PFSK-1 (cell line): ENCODE measurements around the gene SOX5.

Experiments
- FOXP2 ChIP-seq: optimal IDR thresholded peaks from 2 replicates; pipeline ENCODE3; 2011; ENCODE audit warnings: borderline replicate concordance, control low read depth, inconsistent platforms; ENCODE audit not compliant: insufficient read depth; ENCODE audit errors: extremely low read length, extremely low read depth
- POLR2AphosphoS5 ChIP-seq: IDR thresholded peaks from 2 replicates; pipeline ENCODE4 v1.6.1; 2012; ENCODE audit warnings: low read depth, mild to moderate bottlenecking, control low read depth, low read length, moderate library complexity
- SIN3A ChIP-seq: IDR thresholded peaks from 2 replicates; pipeline ENCODE4 v1.6.1; 2012; ENCODE audit warnings: mild to moderate bottlenecking, low read length, moderate library complexity, borderline replicate concordance; ENCODE audit not compliant: insufficient read depth
- TAF1 ChIP-seq: IDR thresholded peaks from 2 replicates; pipeline ENCODE4 v1.6.1; 2012; ENCODE audit warnings: low read length, control low read depth, borderline replicate concordance; ENCODE audit not compliant: insufficient read depth
- TF ChIP-seq, protein P1 (sequence below), 2 experiments: IDR thresholded peaks; 2 replicates each; pipeline versions ENCODE4 v1.6.1 to v1.8.0; 2011 to 2012; ENCODE audit warnings: low read depth in 2 of 2, low read length in 2 of 2, control low read depth in 1 of 2, inconsistent platforms in 1 of 2, mild to moderate bottlenecking in 1 of 2, moderate library complexity in 1 of 2; ENCODE audit not compliant: insufficient read depth in 1 of 2

Gene SOX5

DNA sequence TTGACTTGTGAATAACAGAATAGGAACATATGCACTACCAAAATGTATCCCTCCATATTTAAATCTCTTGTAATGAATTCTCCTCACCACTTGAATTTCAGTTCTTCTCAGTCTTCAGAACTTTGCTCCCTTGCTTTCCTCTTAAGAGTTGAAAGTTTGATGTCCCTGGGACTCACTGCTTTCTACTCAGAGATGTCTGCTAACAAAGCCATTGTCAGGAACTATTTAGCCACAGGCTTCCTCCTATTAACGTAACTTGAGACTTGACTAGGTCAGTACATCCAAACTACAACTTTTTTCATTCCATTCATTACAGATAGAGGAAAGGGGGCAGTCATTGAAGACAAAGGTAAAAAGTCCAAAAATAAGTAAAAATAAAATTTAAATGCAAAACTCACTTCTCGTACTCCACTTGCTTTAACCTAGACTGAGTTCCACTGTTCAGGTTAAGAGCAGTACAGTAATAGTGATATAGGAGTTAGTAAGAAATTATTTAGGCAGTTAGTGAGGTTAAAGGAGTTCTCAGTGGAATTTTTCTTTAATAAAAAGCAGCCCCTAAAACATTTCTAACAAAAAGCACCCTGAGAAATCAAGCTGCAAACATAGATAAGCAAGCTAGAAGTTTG, 364.2 kb downstream of the SOX5 start:
- TF ChIP-seq FOXP2 (no peak), SIN3A (no peak), POLR2AphosphoS5 (no peak), TAF1 (no peak)
- TF ChIP-seq, protein P1, sequence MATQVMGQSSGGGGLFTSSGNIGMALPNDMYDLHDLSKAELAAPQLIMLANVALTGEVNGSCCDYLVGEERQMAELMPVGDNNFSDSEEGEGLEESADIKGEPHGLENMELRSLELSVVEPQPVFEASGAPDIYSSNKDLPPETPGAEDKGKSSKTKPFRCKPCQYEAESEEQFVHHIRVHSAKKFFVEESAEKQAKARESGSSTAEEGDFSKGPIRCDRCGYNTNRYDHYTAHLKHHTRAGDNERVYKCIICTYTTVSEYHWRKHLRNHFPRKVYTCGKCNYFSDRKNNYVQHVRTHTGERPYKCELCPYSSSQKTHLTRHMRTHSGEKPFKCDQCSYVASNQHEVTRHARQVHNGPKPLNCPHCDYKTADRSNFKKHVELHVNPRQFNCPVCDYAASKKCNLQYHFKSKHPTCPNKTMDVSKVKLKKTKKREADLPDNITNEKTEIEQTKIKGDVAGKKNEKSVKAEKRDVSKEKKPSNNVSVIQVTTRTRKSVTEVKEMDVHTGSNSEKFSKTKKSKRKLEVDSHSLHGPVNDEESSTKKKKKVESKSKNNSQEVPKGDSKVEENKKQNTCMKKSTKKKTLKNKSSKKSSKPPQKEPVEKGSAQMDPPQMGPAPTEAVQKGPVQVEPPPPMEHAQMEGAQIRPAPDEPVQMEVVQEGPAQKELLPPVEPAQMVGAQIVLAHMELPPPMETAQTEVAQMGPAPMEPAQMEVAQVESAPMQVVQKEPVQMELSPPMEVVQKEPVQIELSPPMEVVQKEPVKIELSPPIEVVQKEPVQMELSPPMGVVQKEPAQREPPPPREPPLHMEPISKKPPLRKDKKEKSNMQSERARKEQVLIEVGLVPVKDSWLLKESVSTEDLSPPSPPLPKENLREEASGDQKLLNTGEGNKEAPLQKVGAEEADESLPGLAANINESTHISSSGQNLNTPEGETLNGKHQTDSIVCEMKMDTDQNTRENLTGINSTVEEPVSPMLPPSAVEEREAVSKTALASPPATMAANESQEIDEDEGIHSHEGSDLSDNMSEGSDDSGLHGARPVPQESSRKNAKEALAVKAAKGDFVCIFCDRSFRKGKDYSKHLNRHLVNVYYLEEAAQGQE (IDR thresholded peaks at IDR 0.05; ENCODE audit: insufficient read depth in 1 of 2, low read depth in 2 of 2, low read length in 2 of 2): no peak

DNA sequence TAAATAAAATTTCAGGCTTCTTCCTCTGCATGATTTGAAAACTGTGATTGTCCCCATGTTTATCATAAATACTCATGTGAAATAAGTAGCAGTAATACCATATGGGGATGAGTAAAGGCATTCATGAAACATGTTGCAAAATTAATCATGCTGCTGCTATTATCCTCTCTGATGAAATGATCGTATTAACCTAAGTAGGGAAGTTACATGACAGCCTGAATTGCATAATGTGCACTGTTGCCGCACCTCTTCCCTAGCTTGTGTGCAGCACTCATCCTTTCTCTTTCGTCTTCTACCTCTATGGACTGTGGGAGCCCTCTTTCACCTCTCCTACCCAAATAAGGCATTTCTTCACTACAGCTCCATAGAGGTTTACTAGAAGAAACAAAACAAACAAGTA, 367.6 kb downstream of the SOX5 start:
- TF ChIP-seq TAF1 (no peak), POLR2AphosphoS5 (no peak), FOXP2 (no peak), SIN3A (no peak)
- TF ChIP-seq, protein P1 (IDR thresholded peaks at IDR 0.05; ENCODE audit: insufficient read depth in 1 of 2, low read depth in 2 of 2, low read length in 2 of 2): no peak

DNA sequence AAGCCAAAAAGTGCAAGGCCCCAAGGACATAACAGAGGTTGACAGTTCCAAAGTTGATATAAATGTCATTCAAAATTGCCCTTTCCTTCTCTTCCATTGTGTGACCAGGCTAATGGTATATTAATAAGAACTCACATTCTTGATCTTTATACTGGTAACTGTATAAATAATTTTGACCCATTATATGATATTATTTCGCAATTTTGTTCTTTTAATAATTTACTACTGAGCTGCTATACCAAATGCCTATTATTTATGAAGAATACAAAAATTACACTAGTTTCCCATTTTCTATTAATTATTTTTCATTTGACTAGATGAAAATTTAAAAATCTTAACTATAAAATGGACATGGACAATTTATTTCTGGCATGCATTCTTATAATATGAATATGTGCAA, 370.2 kb downstream of the SOX5 start:
- no peak for TF ChIP-seq FOXP2
- no peak for TF ChIP-seq POLR2AphosphoS5
- no peak for TF ChIP-seq TAF1
- TF ChIP-seq SIN3A: no peak

DNA sequence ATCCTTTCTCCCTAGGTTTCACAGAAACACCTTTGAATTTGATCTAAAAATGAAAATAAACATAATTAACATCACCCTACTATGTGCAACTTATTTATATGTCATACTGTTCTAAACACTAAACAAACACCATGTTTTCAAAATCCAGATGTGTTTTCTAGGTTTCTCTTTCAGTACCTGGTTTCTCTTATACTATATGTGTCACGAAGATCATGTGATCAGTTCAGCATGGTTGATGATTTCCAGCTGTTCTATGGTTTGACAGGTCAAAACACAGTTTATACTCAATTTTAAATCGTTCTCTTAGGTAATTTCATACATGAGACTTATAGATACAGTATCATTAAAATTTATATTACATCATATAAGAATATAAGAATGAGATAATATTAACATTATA, 373.1 kb downstream of the SOX5 start:
- TF ChIP-seq FOXP2 (no peak), TAF1 (no peak), SIN3A (no peak), POLR2AphosphoS5 (no peak)
- TF ChIP-seq, protein P1 (IDR thresholded peaks at IDR 0.05; ENCODE audit: insufficient read depth in 1 of 2, low read depth in 2 of 2, low read length in 2 of 2): no peak

DNA sequence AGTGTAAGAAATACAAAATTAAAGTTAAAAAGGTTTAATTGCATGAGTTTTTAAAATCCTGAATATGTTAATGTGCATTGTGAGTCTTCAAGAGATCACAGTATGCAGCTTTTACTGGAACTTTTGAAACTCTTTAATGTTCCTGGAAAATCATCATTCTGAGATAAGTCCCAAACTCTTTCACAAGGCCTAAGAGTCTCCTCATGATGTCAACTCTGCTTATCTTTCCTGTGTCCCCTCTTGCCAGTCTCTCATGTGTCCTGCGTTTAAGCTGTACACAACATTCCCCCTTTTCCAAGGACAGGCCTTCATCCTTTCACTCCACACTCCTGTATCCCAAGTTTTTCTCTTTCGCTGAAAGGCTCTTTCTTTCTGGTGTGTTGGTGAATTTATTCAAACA, 380.1 kb downstream of the SOX5 start:
- TF ChIP-seq TAF1 (no peak), FOXP2 (no peak)

DNA sequence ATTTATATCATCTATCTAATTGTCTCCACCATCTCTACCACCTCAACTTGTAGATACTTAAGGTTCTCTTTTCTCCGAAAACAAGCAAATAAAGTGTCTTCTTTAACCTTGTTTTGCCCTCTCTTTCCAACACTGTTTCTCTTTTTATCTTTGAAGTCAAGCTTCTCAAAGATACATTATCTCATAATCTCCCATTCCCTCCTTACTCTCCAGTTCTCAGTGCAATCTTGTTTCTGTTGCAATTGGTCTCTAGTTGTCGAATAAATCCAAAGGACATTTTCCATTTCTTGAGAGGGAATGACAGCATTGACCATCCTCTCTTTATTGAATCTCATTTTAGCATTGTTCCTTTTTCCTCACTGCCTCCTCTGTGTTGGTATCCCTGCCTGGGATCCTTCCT, 383.3 kb downstream of the SOX5 start:
- TF ChIP-seq FOXP2 (no peak), TAF1 (no peak), SIN3A (no peak), POLR2AphosphoS5 (no peak)
- TF ChIP-seq, protein P1 (IDR thresholded peaks at IDR 0.05; ENCODE audit: insufficient read depth in 1 of 2, low read depth in 2 of 2, low read length in 2 of 2): no peak
